Endometrial microvascular endothelial cells (primary cell): Measurements from ENCODE around the gene RING1. TPM values are rescaled to one million over a fixed set of nuclear protein-coding genes. Genes with fewer than 3 reads are reported as not detected.

Experiments used
- in situ Hi-C: cut with HindIII; loops from 2 replicates; pipeline ENCODE4 v1.10.0; 2017; ENCODE audit warnings: low sequenced_read_pairs, low pct_unique_long_range_greater_than_20kb; ENCODE audit errors: inconsistent ontology term
- total RNA-seq: library from RNA; depleted of rRNA; stranded (reverse); fragments of >200 nt; gene quantifications from one replicate; pipeline ENCODE4 v1.2.3, GENCODE V29; 2015; ENCODE audit errors: inconsistent ontology term

Gene RING1
- total RNA-seq, 1 donor from 2014 or later: 9.3 TPM

DNA sequence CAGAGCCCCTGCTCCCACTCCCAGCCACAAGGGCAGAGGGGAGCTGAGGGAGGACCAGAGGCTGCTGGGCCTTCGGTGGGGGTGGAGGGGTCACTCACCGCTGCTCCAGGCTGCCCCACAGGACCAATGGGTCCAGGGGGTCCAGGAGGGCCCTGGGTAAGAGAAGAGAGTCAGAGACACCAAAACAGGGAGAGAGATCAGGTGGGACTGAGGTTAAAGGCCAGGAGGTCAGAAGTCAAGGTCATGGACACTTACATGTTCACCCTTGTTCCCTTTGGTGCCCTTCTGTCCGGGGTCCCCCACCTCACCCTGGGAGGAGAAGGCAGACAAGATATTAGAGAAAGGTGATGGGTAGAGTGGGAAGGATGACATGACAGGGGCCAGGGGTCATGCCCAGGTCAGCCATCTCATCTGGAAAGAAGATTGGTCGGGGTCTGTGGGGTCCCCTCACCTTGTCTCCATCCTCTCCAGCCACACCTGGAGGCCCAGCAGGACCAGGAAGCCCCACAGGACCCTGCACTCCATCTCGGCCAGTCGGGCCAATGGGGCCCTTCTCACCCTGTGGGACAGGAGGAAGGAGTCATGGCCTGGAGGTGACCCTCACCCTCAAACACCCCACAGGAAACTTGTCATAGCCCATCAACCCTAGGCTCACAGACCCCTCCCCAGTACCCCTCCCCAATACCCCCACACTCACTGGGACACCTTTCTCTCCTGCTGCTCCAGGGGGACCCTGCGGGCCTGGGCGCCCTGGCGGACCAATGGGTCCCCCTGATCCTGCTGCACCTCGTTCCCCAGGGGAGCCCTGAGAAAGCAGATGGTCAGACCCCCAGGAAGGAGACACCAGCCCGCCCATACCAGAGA, 37.1 kb upstream of the RING1 start:
- in situ Hi-C loops: no loop called here

- in situ Hi-C loops: no loop called here
These were observed 36.2 kb upstream of the RING1 start for GRCh38 chr6:33171880-33172687.

GRCh38 chr6:33172688-33173534, 35.4 kb upstream of the RING1 start:
- in situ Hi-C loops: no loop called here

- in situ Hi-C loops: no loop called here
These were observed 34.6 kb upstream of the RING1 start for GRCh38 chr6:33173535-33174180.

DNA sequence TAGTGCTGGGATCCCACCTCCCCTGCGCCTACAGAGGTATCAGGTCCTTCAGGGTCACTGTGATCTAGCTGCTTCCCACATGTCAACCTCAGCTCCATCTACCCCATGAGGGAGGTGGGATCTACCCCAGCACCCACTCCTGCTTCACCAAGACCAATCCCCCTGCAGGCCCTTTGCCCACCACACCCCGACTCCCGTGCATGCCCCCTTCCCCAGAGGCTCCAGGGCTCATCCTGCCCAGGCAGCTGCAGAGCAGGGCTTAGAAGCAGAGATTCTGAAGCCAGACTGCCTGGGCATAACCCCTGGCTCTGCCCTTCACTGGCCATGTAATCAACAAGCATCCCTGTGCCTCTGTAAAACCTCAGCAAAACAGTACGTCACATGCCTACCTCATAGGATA, 33.5 kb upstream of the RING1 start:
- in situ Hi-C loops: no loop called here

GRCh38 chr6:33175436-33176069, 32.7 kb upstream of the RING1 start:
- in situ Hi-C loops: no loop called here

DNA sequence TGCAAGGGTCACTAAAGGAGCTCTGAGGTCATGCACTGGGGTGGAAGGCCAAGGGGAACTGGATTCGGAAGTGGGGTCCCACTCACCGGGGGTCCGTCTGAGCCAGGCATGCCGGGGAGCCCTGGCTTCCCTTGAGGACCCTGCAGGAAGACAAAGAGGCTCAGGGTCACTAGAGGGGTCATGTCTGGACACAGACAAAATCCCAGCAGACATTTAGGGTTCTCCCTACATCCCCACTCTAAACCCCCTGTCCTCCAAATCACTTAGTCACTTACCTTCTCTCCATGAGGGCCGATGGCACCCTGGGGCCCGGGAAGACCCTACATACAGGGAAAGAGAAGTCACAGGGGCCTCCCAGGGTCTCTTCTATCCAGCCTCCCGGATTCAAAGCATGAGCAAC, 31.4 kb upstream of the RING1 start:
- in situ Hi-C loops: no loop called here

DNA sequence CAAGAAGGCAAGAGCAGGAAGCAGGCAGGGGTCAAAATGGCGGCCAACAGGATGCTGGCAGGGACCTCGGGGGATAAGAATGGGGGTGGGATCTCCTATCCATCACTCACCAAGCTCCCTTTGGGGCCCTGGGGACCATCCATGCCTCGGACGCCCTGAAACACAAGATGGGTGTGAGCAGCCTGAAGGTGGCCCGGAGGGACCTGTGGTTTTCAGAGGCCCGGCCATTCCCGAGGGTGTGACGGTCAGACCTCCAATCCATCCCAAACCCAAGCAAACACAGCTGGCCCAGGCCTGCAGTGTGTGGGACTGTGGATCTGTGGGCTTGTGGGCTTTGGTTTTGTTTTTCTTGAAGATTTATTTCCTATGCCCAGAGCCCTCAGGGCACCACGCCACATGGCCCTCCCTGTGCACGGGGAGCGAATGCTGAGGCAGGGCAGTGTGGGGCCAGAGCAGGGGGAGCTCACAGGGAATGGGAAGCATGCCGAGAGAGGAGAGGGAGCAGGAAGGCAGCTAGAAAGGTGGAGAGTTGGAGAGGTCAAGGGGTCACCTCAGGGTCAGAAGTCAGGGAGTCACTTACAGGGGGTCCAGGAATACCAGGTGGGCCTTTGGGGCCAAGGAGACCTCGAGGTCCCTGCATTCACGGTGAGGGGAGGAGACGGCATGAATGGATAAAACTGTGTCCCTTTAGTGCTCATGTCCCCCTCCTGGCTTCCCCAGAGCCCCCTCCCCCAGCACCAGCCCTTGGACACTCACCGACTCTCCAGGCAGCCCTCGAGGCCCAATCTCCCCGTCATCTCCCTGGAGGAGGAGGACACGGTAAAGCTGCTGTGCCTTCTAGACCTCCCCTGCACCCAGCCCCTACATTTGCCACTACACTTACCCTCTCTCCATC, 30.5 kb upstream of the RING1 start:
- in situ Hi-C loops: no loop called here

DNA sequence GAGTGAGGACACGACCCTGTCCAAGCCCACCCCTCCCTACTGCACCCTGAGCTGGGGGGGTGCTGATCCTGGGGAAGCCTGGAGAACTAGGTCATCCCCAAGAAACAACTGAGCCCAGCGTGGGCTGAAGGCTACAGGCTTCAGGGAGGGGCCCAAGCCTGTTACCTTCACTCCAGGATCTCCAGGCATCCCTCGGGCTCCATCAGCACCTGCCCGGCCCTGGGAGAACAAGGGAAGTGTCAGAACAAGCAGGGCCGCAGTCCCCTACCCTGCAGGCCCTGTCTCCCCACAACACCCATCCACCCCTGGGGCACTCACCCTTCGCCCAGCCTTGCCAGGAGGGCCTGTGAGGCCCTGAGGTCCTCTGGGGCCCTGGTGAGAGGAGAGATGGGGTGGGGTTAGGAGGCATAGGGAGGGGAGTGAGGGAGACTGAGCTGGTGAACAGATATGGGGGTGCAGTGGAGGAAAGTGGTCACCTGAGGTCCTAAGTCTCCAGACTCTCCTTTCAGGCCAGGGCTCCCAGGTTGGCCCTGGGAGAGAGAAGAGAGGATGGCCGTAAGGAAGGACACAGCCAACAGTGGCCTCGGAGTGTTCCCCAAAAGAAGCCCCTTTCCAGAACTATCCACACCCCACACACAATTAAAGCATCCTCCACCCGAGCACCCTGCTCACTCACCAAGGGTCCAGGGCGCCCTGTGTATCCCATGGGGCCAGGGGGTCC, 29.4 kb upstream of the RING1 start:
- in situ Hi-C loops: no loop called here

DNA sequence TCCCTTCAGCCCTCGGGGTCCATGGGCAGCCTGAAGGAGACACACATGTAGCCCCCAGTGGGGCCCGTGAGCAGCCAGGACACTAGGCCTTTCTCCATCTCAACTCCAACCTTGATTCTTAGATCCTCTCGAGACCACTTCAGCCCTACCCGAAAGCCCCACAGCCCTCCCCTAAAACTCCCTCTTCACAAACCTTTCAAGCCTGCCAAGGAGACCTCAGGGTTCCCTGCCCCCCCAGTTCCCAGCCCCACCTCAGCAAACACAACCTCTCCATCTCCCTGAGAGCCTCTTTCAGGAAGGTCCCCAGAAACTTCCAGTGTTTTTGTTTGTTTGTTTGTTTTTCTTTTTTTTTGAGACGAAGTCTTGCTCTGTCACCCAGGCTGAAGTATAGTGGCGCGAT, 27.2 kb upstream of the RING1 start:
- in situ Hi-C loops: no loop called here

DNA sequence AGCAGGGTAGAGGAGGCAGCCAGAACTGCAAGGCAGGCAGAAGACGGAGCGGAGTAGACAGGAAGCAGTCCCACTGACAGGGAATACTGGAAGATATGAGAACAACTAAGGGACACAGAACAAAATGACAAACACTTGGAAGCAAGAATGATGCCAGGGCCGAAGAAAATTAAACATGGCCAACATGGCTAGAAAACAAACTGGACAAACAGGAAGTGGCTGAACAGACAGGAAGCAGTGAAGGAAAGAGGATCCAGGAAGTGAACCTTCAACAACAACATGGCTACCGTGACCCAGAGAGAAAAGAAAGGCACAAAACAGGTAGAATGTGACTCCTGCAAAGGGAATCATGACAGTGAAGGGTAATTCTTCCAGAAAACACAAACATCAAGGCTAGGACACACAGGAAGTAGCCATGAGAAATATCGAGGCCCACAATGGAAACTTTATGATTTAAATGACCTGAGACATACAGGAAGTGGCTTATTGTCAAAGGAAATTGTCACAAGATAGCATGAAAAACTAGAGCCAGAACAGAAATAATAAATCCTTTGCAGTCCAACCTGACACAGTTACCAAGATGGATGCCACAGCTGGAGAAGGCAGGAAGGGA, 25.1 kb upstream of the RING1 start:
- in situ Hi-C loops: no loop called here

- in situ Hi-C loops: no loop called here
These were observed 23.1 kb upstream of the RING1 start for GRCh38 chr6:33185190-33185589.

GRCh38 chr6:33185654-33186187, 22.6 kb upstream of the RING1 start:
- in situ Hi-C loops: no loop called here

GRCh38 chr6:33187809-33188208, 20.5 kb upstream of the RING1 start:
- in situ Hi-C loops: no loop called here

- in situ Hi-C loops: no loop called here
These were observed 19.1 kb upstream of the RING1 start for GRCh38 chr6:33189164-33189563.
